Activated CD8-positive, alpha-beta memory T cell treated with anti-CD3 and anti-CD28 coated beads, Interleukin-2, amount 50 U/mL, for 24 hours (primary cell): ENCODE results near the gene THEM4.

ENCODE experiments used
- DNase-seq: peaks from one replicate; pipeline ENCODE4 v3.0.0-alpha.2; 2020; ENCODE audit errors: extremely low read depth

THEM4 gene

DNA sequence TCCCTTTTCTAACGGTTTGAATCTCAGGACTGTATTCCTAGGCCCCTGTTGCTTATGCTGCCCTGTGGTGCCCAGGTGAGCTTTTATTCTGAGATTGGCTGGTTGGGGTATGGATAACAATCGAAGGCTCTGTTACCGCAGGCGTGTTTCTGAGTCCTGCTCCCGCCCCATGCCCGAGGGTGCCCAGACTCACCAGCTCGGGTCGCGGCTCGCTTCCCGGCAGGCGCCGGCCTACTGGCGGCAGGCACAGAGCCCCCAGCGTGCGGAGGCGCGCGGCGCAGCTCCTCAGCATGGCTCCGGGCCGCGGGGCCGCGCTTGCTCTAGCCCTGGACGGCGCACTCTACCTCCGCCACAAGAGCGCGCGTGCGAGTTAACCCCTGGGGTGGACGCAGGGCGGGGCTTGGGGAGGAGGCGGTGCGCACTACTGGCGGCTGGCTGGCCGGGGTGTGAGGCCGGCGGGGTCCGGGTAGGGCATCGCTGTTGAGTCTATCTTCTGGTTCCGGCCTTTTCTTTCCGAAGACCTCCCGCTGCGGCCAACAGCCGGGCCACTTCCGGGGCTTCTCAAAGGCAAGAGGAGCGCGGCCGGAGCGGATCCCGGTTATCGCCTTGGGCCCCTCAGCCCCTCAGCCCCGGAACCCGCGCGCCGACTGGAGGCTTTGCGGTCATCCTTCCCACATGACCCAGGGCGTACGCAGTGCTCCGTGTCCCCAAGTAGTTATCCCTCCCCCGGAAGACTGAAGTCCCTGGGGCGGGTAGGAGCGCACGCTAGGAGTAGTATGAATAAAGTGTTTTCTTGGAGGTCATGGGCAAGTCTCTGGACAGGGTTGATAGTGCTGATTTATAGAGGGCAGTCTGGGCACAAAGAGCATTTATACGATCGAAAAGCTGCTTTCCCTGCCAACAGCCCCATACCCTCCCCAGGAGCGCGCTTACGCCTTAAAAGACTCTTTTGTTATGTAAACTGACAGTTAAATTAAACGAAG, at the start of gene THEM4:
TSS of gene THEM4 (minus strand) at position 345 of the 983 bp plus-strand sequence. CDS start at position 292, 53 bp downstream.
- DNase-seq, result peak; percentile 90

DNA sequence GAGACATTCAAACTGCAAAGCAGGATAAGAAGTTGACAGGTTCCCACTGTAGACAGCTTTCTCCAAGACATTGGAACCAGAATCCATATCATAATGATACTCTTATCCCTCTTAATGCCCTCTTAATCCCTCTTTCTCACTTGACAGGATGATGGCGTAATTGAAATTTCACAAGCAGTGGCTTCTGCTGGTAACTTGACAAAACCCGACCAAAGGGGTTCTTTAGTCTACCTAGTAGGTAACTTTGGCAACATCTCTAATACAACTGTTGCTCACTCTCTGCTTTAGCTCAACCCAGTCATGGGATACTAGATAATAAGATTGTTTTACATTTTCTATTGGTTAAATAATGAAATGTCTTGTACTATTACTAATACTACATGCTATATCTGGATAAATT, 49.6 kb upstream of the THEM4 start:
- no peak for DNase-seq

GRCh38 chr1:151956957-151957497, 47.7 kb upstream of the THEM4 start:
- DNase-seq, result no peak

GRCh38 chr1:151953409-151954094, 44.2 kb upstream of the THEM4 start:
- DNase-seq, result no peak

GRCh38 chr1:151952811-151953210, 43.5 kb upstream of the THEM4 start:
- no peak for DNase-seq

GRCh38 chr1:151949371-151950193, 40.3 kb upstream of the THEM4 start:
- DNase-seq, result no peak

- no peak for DNase-seq
Measured at GRCh38 chr1:151948506-151948905, 39.2 kb upstream of the THEM4 start.

DNA sequence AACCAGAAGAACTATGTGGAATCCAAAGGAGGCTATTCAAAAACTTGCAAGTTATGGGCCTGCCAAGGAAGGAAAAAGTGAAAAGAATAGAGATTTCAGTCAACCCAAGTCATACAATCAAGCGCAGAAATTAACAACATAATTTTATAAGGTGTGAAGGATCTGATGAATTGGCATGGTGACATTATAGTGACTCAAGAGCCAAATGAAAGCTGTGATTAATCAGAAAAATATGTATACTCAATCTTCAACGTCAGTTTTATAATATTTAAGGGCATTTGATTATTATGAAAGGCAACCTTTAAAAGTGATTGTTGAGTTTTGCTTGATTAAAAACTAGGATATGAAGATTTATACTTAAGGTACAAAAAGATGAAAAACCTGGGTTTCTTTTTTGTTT, 37.8 kb upstream of the THEM4 start:
- no peak for DNase-seq

DNA sequence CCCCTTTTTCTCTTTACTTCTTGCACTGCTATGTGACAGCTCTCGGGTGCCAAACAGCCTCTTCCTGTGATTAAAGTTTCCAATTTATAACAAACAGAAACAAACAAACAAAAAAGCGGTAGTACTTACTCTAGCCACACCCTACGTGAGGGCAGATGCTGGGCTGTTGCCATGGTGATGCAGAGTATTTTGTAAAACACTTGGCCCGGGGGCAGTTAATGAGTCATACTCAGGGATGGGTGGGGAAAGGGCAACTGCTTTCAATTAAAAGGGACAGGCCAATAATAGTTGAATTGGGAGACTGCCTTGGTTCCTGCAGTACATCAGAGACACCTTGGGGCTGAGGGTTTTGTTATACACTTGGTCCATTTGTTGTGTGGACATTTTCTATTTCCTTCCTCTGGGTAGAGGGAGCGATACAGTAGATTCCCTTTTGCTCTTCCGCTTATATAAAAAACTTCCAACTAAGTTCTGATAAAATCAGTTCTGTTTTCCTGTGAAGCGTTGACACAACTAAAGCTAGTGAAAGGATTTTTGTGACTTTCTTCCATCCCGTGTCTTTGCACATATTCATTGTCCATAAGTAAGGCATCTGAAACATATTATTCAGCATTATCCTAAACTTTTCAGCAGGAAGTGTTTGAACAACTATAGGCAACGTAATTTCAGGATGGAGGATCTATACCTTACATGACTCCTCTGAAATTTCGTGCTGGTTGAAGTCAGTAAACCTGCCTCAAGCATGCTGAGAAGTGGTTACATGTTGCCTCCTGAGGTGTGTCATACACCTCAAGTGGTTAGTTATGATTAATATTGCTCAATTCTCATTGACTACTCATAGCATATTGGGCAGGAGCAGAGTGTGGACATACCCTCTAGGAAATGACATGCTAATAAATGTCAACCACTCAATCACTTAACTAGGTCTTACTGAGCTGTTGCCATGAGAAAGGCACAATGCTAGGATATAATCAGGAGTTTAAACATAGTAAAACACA, 36.7 kb upstream of the THEM4 start:
- DNase-seq, result peak; percentile 63

GRCh38 chr1:151944857-151945575, 35.7 kb upstream of the THEM4 start:
- no peak for DNase-seq

- DNase-seq, result no peak
Measured at GRCh38 chr1:151944126-151944856, 35.0 kb upstream of the THEM4 start.

DNA sequence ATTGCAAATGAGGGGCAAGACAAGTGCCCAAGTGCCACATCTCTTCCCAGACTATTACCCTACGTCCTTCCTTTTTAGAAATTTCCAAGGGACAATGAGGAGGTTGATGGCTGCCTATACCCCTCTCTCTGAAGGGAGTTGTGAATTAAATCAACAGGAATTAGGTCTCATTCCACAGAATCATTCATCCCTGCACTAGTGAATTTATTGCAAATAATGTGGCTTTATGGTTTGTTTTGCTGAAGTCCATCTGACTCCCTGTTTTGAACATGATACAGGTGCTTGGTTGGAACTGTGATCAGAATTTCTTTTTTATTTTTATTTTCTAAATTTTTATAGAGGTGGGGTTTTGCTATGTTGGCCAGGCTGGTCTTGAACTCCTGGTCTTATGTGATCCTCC, 34.3 kb upstream of the THEM4 start:
- DNase-seq, result no peak

- no peak for DNase-seq
Measured at GRCh38 chr1:151942882-151943281, 33.6 kb upstream of the THEM4 start.

DNA sequence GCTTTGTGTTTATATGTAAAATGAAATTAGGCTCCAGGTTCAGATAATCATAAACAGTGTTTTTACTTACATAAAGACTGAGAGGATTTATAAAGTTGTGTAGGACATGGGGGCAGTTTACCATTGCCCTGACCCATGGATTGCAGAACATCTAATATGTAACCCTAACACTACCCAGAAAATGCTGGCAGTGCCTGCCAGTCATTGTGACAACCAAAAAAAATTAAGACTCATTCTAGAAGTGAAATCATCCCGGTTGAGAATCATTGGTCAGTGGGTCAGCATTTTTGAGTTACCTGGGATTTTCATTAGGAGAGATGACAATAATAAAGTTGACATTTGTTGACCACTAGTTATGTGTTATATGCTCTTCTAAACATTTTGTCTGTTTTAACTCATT, 31.2 kb upstream of the THEM4 start:
- no peak for DNase-seq

GRCh38 chr1:151939779-151940178, 30.5 kb upstream of the THEM4 start:
- no peak for DNase-seq

GRCh38 chr1:151939141-151939540, 29.8 kb upstream of the THEM4 start:
- DNase-seq, result no peak

DNA sequence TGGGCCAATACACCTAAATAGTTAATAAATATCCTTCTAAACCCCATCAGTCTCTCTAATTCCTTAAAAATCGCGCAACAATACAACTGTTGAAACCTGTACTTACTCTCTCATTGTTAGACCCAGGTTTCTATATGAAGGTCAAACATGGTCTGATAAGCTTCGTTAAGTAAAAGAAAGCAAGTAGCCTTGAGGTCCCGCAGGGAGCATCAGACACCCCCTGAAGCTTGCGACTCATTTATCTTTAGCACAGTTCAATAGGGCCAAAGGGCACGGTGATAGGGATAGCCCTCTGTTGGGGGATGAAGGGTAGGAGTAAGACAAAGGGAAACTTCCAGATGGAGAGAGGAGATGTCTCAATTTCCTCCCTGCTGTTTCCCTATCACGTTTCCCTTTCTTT, 27.3 kb upstream of the THEM4 start:
- no peak for DNase-seq

DNA sequence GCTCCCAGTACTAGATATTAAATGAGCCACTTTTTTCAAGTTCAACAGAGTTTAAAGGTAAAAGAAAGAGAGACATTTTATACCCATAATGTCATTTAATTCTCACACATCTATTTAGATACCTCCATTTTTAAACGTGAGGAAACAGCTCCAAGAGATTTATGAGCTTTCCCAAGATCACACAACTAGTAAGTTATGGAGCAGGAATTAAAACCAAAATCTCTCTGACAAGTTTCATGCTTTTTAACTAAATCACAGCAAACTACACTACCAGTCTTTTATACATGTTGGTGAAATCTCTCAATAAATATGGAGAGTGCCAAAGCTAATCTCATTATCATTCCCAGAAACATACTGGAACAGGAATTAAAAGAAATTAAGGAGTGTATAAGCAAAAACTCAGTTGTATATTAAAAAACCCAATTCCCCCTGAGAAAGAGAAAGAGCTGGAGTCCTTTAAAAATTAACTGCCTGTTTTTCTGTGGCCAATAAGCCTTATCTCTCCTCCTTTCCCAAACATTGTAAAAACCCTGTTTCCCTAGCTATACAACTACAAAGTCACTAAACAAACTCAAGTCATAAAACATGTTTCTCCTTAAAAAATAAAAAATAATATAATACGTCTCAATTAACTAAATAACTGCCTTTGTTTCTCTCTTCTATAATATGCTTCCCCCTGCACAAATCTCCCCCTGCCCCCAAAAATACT, 26.7 kb upstream of the THEM4 start:
- DNase-seq, result no peak

DNA sequence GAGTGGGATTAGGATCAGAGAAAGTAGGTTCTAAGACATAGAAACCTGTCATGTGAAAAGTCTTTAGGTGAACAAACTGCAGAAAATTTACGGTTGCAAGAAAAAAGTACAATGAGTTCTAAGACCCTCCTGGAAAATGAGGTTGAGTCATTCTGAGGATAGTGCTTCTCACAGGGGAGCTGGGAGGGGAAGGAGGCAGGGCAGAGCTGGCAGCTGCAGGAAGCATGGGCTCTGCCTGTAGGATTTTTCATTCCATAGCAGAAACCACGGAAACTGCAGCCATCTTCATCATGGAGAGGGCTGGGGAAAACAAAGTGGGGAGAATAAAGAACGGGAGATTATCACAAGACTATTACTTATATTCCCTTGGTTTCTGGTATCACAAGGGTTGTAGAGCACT, 25.8 kb upstream of the THEM4 start:
- no peak for DNase-seq
